Activated CD8-positive, alpha-beta T cell treated with anti-CD3 and anti-CD28 coated beads for 36 hours (primary cell): ENCODE results near the gene PYHIN1. TPM values are rescaled to one million over a fixed set of nuclear protein-coding genes. Genes with fewer than 3 reads are reported as not detected.
"Not testable (repeated sequence)": the region's sequence is repeated elsewhere in the genome, so short reads cannot be mapped to it uniquely, and the experiment has no call there.

Experiments
- ATAC-seq: fragments of 200-7000 bp; cut with Tn5 transposase; one replicate; pipeline ENCODE4 v1.10.0; 2021; ENCODE audit warnings: mild to moderate bottlenecking, moderate library complexity
- CTCF ChIA-PET: fragments of 350-600 bp; sonication (Branson Sonifier 250); formaldehyde crosslinking; loops from one replicate; lab custom pipeline; 2021; ENCODE audit warnings: antibody characterized with exemption; lab: Charles Lee
- POLR2A ChIA-PET: fragments of 350-600 bp; sonication (Branson Sonifier 250); formaldehyde crosslinking; loops from one replicate; lab custom pipeline; 2021; ENCODE audit warnings: antibody characterized with exemption; lab: Charles Lee
- DNase-seq: peaks from one replicate; pipeline ENCODE4 v3.0.0-alpha.2; 2020
- H3K27ac Mint-ChIP-seq: one replicate; pipeline ENCODE4 v1.8.0; 2021; ENCODE audit warnings: mild to moderate bottlenecking, mixed read lengths
- H3K27me3 Mint-ChIP-seq: one replicate; pipeline ENCODE4 v1.8.0; 2021; ENCODE audit warnings: mixed read lengths
- H3K36me3 Mint-ChIP-seq: one replicate; pipeline ENCODE4 v1.8.0; 2021; ENCODE audit warnings: low read depth, mixed read lengths
- H3K4me1 Mint-ChIP-seq: one replicate; pipeline ENCODE4 v1.8.0; 2021; ENCODE audit warnings: low read depth, mixed read lengths
- H3K4me3 Mint-ChIP-seq: one replicate; pipeline ENCODE4 v1.8.0; 2021; ENCODE audit warnings: mild to moderate bottlenecking, moderate library complexity, mixed read lengths
- H3K9me3 Mint-ChIP-seq: one replicate; pipeline ENCODE4 v1.8.0; 2021; ENCODE audit warnings: mixed read lengths
- intact Hi-C: fragments of 100-400 bp; cut with micrococcal nuclease; formaldehyde crosslinking; loops from one replicate; pipeline ENCODE4 v1.10.0; 2022
- total RNA-seq, 2 experiments: library from RNA; stranded (reverse); gene quantifications; one replicate each; pipeline ENCODE4 v1.2.3, GENCODE V29; 2021
- TF ChIP-seq, protein P1 (sequence below): fragments of 200-600 bp; IDR thresholded peaks from one replicate; pipeline ENCODE4 v1.8.0; 2022; ENCODE audit warnings: antibody characterized with exemption, mild to moderate bottlenecking

Gene PYHIN1
- total RNA-seq, 2 experiments from 2014 or later, result 7.0 to 8.5 TPM

- POLR2A ChIA-PET, result interaction anchor here (2.0 kb wide), 1 partner anchor 9 kb away, joined by 12 read pairs; the partner anchor contains the start of gene IFI16
- Mint-ChIP-seq H3K4me1 (peaks cover 32% of the 10 kb centered on the region), H3K27ac (no peak overlapping the region), H3K9me3 (no peaks in the 10 kb centered on the region), H3K4me3 (no peak overlapping the region), H3K27me3 (no peaks in the 10 kb centered on the region), H3K36me3 (peaks cover 6% of the 10 kb centered on the region)
- intact Hi-C loops, result no loop called here
- TF ChIP-seq, protein P1, sequence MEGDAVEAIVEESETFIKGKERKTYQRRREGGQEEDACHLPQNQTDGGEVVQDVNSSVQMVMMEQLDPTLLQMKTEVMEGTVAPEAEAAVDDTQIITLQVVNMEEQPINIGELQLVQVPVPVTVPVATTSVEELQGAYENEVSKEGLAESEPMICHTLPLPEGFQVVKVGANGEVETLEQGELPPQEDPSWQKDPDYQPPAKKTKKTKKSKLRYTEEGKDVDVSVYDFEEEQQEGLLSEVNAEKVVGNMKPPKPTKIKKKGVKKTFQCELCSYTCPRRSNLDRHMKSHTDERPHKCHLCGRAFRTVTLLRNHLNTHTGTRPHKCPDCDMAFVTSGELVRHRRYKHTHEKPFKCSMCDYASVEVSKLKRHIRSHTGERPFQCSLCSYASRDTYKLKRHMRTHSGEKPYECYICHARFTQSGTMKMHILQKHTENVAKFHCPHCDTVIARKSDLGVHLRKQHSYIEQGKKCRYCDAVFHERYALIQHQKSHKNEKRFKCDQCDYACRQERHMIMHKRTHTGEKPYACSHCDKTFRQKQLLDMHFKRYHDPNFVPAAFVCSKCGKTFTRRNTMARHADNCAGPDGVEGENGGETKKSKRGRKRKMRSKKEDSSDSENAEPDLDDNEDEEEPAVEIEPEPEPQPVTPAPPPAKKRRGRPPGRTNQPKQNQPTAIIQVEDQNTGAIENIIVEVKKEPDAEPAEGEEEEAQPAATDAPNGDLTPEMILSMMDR, result no peak
- ATAC-seq (no peak), DNase-seq (no peak)
- CTCF ChIA-PET, result interaction anchor here (1.9 kb wide), 1 partner anchor 72 kb away, joined by 4 read pairs; no protein-coding TSS in a partner anchor
Measured at GRCh38 chr1:159000625-159001024, 69.3 kb downstream of the PYHIN1 start.

DNA sequence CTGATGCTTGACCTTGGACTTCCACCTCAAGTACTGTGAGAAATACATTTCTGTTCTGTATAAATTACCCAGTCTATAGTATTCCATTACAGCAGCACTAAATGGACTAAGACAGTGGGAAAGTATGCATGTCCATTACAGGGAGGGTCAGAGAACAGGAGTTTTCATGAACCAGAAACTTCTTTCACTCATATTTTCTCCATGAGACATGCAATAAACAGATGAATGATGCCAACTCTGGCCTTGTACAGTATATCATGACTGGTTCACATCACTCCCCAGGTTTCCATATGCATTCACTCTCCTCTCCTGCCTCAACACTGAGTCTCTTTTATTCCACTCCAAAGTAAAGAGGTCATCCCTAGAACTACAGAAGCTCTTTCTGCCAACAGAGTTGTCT, 73.8 kb downstream of the PYHIN1 start:
- no peak overlapping the region for H3K4me3 Mint-ChIP-seq
- TF ChIP-seq, protein P1, result no peak
- H3K27ac Mint-ChIP-seq, result no peak overlapping the region
- H3K36me3 Mint-ChIP-seq, result peaks cover 24% of the 10 kb centered on the region
- ChIA-PET POLR2A (interaction anchor here (1.5 kb wide), 1 partner anchor 11 kb away, joined by 7 read pairs; no protein-coding TSS in a partner anchor), CTCF (interaction anchor here (0.7 to 1.3 kb wide), 2 partner anchors 67 to 82 kb away, joined by 3 read pairs; no protein-coding TSS in a partner anchor)
- H3K27me3 Mint-ChIP-seq, result no peaks in the 10 kb centered on the region
- peaks cover 39% of the 10 kb centered on the region for H3K4me1 Mint-ChIP-seq
- intact Hi-C loops, result no loop called here
- no peaks in the 10 kb centered on the region for H3K9me3 Mint-ChIP-seq
- ATAC-seq, result no peak
- DNase-seq, result no peak

- Mint-ChIP-seq H3K27ac (peak overlapping the region; percentile 5), H3K9me3 (no peaks in the 10 kb centered on the region), H3K4me1 (peaks cover 37% of the 10 kb centered on the region), H3K27me3 (no peaks in the 10 kb centered on the region), H3K4me3 (no peak overlapping the region), H3K36me3 (peaks cover 29% of the 10 kb centered on the region)
- no peak for DNase-seq
- intact Hi-C loops, result no loop called here
- TF ChIP-seq, protein P1, result no peak
- CTCF ChIA-PET, result interaction anchor here (0.7 to 1.3 kb wide), 3 partner anchors 66 to 213 kb away, joined by 3 read pairs; no protein-coding TSS in a partner anchor
- no peak for ATAC-seq
- POLR2A ChIA-PET, result interaction anchor here (1.5 kb wide), 1 partner anchor 11 kb away, joined by 7 read pairs; no protein-coding TSS in a partner anchor
Measured at GRCh38 chr1:159005676-159006075, 74.3 kb downstream of the PYHIN1 start.

DNA sequence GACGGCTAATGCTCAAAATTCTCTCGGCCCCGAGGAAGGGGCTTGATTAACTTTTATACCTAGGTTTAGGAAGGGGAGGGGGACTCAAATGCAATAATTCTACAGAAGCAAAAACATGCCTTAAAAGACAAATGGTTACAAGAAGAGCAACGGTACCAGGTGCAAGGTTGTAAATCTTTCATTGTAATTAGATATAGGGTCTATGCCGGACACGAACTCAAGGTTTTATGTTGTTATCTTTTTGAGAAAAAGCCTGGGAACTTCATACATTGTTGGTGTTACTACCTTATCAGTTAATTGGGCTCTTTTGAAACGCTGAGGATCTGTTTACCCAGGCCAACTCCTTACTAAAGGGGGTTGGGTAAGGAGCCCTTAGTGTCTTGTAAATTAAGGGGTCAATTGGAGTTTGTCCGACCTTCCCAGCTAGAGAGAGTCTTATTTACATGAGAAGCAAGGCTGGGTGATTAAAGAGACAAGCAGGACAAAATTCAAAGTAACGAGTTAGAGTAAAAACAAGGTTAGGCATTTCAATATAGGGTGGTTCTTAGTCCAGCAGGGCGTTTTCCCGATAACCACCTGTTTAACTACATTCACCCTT, 75.0 kb downstream of the PYHIN1 start:
- H3K4me3 Mint-ChIP-seq, intact Hi-C loops, DNase-seq, ATAC-seq, H3K27me3 Mint-ChIP-seq, H3K9me3 Mint-ChIP-seq: not testable (repeated sequence)
- Mint-ChIP-seq H3K36me3 (peaks cover 34% of the 10 kb centered on the region), H3K27ac (peak overlapping the region; percentile 5), H3K4me1 (peaks cover 36% of the 10 kb centered on the region)
- ChIA-PET CTCF (interaction anchor here (0.7 to 1.3 kb wide), 2 partner anchors 66 to 214 kb away, joined by 3 read pairs; no protein-coding TSS in a partner anchor), POLR2A (interaction anchor here (1.5 kb wide), 1 partner anchor 10 kb away, joined by 7 read pairs; no protein-coding TSS in a partner anchor)

DNA sequence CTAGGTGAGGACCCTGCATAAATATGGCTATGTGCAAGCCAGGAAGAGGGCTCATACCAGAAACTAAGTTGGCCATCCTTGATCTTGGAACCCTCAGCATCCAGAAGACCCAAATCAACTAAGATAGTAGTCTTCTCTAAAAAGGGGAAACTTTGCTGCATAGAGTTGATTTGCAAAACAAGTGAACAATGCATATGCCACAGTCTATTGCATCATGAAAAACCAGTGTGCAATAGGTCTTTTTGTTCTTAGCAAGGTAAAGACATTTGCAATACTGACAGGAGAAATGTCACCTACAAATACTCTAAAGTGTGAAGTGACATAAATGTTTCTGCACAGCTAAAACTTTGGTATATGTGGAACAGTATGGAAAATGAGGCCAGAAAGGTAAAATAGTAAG, 76.4 kb downstream of the PYHIN1 start:
- intact Hi-C loops, result no loop called here
- ChIA-PET POLR2A (no interaction called here), CTCF (interaction anchor here (1.8 kb wide), 1 partner anchor 64 kb away, joined by 7 read pairs; no protein-coding TSS in a partner anchor)
- peaks cover 45% of the 10 kb centered on the region for H3K36me3 Mint-ChIP-seq
- no peak for DNase-seq
- no peaks in the 10 kb centered on the region for H3K27me3 Mint-ChIP-seq
- no peak for ATAC-seq
- peak overlapping the region; percentile 77 for H3K27ac Mint-ChIP-seq
- H3K4me3 Mint-ChIP-seq, result no peak overlapping the region
- H3K9me3 Mint-ChIP-seq, result no peaks in the 10 kb centered on the region
- TF ChIP-seq, protein P1, result no peak
- peaks cover 36% of the 10 kb centered on the region for H3K4me1 Mint-ChIP-seq
